Umbilical cord (tissue), 2 donors: Measurements from ENCODE around the gene SERF2. TPM values are rescaled to one million over a fixed set of nuclear protein-coding genes. Genes with fewer than 3 reads are reported as not detected.
"Not testable (repeated sequence)": the region's sequence is repeated elsewhere in the genome, so short reads cannot be mapped to it uniquely, and the experiment has no call there.

Source experiments
- DNase-seq: peaks from one replicate; pipeline ENCODE4 v3.0.0-alpha.2; 2015; ENCODE audit warnings: low spot score
- total RNA-seq: library from RNA; depleted of rRNA; stranded (reverse); fragments of >200 nt; gene quantifications from one replicate; pipeline ENCODE4 v1.2.3, GENCODE V29; 2014; ENCODE audit warnings: low replicate concordance; ENCODE audit not compliant: insufficient read depth

SERF2 gene
- total RNA-seq, 1 donor from 2014 or later, result 301 TPM

GRCh38 chr15:43829951-43830540 lies 37.9 kb downstream of the SERF2 start:
- not testable (repeated sequence) for DNase-seq

GRCh38 chr15:43830691-43831275 lies 38.7 kb downstream of the SERF2 start:
- DNase-seq, result not testable (repeated sequence)

- DNase-seq, result not testable (repeated sequence)
Measured at GRCh38 chr15:43831519-43832052, 39.5 kb downstream of the SERF2 start.

GRCh38 chr15:43832485-43832884 lies 40.4 kb downstream of the SERF2 start:
- not testable (repeated sequence) for DNase-seq

- no peak for DNase-seq
Measured at GRCh38 chr15:43845421-43845820, 53.3 kb downstream of the SERF2 start.

Other genes starting within 250 kb of the SERF2 start
- 16.1 TPM for gene PPIP5K1, start 202.1 kb upstream of the SERF2 start, total RNA-seq
- not detected for gene CKMT1B, start 198.3 kb upstream of the SERF2 start, total RNA-seq
- gene STRC, start 173.5 kb upstream of the SERF2 start, total RNA-seq, result 1.7 TPM
- 6.3 TPM for gene CATSPER2, start 143.5 kb upstream of the SERF2 start, total RNA-seq
- 3.6 TPM for gene CKMT1A, start 98.5 kb upstream of the SERF2 start, total RNA-seq
- 151 TPM for gene PDIA3, start 45.9 kb upstream of the SERF2 start, total RNA-seq
- 0.24 TPM for gene ELL3, start 15.4 kb upstream of the SERF2 start, total RNA-seq
- not detected for gene SERINC4, start 7.9 kb downstream of the SERF2 start, total RNA-seq
- gene HYPK, start 8.3 kb downstream of the SERF2 start, total RNA-seq, result 6.0 TPM
- 12.0 TPM for gene MFAP1, start 32.4 kb downstream of the SERF2 start, total RNA-seq
- 5.8 TPM for gene WDR76, start 34.7 kb downstream of the SERF2 start, total RNA-seq